ENCODE measurements around the gene CCDC142.

GRCh38 chr2:74450570-74451190 lies 32.1 kb downstream of the CCDC142 start:
- TF ChIP-seq POLR2A (IDR thresholded peaks at IDR 0.05), result no peak
- TF ChIP-seq CTCF (IDR thresholded peaks at IDR 0.05), result no peak

Data from testis (tissue), 2 donors.